Spleen (tissue), 7 donors: Measurements from ENCODE around the gene PCCA.

Experiments
- POLR2A ChIP-seq, 3 donors: fragments of 450-650 bp; IDR thresholded peaks; one replicate each; pipeline ENCODE4 v1.5.1; 2017; ENCODE audit warnings: antibody characterized with exemption in 3 of 3, mild to moderate bottlenecking in 1 of 3
- POLR2AphosphoS5 ChIP-seq, 3 donors: sonication (generic); formaldehyde crosslinking; IDR thresholded peaks; one replicate each; pipeline ENCODE4 v1.5.1; 2017; ENCODE audit warnings: antibody characterized with exemption in 3 of 3
- TF ChIP-seq, protein P1 (sequence below), 11 experiments: fragments of 200-600 bp in 7 of 11; fragments of 450-650 bp in 4 of 11; sonication (generic) in 4 of 11; IDR thresholded peaks in 8 of 11; conservative IDR thresholded peaks in 3 of 11; 1 replicate in 7 of 11; 2 replicates in 4 of 11; pipeline versions ENCODE4 v1.4.0 to v1.8.0; 2016 to 2021; ENCODE audit warnings: antibody characterized with exemption in 11 of 11, inconsistent platforms in 4 of 11, mild to moderate bottlenecking in 1 of 11
- donor health status: DM: no; HTN: no; CAD: no; lungs with moderate emphysema.
- donor health status: DM: no; HTN: no; CAD: no.
- donor health status: DM: no; HTN: no; CAD: no.

- TF ChIP-seq POLR2A (IDR thresholded peaks at IDR 0.05) = no peak
- TF ChIP-seq, protein P1, sequence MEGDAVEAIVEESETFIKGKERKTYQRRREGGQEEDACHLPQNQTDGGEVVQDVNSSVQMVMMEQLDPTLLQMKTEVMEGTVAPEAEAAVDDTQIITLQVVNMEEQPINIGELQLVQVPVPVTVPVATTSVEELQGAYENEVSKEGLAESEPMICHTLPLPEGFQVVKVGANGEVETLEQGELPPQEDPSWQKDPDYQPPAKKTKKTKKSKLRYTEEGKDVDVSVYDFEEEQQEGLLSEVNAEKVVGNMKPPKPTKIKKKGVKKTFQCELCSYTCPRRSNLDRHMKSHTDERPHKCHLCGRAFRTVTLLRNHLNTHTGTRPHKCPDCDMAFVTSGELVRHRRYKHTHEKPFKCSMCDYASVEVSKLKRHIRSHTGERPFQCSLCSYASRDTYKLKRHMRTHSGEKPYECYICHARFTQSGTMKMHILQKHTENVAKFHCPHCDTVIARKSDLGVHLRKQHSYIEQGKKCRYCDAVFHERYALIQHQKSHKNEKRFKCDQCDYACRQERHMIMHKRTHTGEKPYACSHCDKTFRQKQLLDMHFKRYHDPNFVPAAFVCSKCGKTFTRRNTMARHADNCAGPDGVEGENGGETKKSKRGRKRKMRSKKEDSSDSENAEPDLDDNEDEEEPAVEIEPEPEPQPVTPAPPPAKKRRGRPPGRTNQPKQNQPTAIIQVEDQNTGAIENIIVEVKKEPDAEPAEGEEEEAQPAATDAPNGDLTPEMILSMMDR (IDR thresholded peaks at IDR 0.05 in 8 of 11, conservative IDR thresholded peaks at IDR 0.05 in 3 of 11) = no peak
- no peak for TF ChIP-seq POLR2AphosphoS5 (IDR thresholded peaks at IDR 0.05)
Measured at GRCh38 chr13:100102042-100102441, 13.1 kb downstream of the PCCA start.
